ENCODE data around the gene TANGO2. TPM values are rescaled to one million over a fixed set of nuclear protein-coding genes. Genes with fewer than 3 reads are reported as not detected.

TANGO2 gene
- total and polyA plus RNA-seq, 4 donors: 24.8 to 45.3 (median 36.6) TPM

DNA sequence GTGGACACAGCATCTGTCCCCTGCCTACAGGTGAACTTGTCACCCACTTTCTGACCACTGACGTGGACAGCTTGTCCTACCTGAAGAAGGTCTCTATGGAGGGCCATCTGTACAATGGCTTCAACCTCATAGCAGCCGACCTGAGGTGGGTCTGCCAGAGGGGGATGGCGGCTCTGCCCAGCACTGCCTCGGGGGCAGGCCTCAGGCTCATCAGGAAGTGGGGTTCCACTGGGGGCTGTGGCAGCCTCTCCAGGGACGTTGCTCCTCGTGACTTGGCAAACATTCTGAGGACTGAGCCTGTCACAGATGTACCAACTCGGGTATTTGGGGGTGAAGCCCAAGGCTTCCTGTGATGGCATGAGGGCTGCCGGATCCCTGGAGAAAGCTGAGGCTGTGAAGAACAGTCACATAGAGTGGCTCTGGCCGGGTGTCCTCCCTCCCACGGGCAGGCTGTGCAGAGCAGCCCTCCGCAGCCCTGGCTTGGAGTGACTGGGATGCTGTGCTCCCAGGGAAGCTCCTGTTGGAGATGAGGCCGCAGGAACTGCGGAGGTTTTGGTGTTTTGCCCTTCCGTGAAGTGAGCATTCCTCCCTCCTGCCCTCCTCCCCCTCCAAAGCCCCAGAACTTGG, 32.6 kb downstream of the TANGO2 start:
- intact Hi-C loops (cut with DNase I): no loop called here
- Histone ChIP-seq H3K4me1 (ENCODE audit: control insufficient read depth in 1 of 2, insufficient read depth in 2 of 2, low read length in 2 of 2) (no peaks in the 10 kb centered on the region), H3K4me3 (ENCODE audit: low read length in 2 of 2) (no peak overlapping the region), H3K9me3 (ENCODE audit: control insufficient read depth, low read length) (no peaks in the 10 kb centered on the region), H3K27ac (ENCODE audit: low read depth in 1 of 2, low read length in 2 of 2) (no peak overlapping the region), H3K36me3 (ENCODE audit: control insufficient read depth in 1 of 2, insufficient read depth in 2 of 2, low read length in 1 of 2) (peaks cover 2% of the 10 kb centered on the region in 2 donors), H3K27me3 (ENCODE audit: control insufficient read depth in 1 of 2, insufficient read depth in 2 of 2, low read length in 1 of 2) (no peaks in the 10 kb centered on the region)
- WGBS, 2 donors: 51 to 85% methylated on average over 14 of the region's 14 CpGs
- ATAC-seq (ENCODE audit: low FRiP score) (no peak), DNase-seq (no peak)

DNA sequence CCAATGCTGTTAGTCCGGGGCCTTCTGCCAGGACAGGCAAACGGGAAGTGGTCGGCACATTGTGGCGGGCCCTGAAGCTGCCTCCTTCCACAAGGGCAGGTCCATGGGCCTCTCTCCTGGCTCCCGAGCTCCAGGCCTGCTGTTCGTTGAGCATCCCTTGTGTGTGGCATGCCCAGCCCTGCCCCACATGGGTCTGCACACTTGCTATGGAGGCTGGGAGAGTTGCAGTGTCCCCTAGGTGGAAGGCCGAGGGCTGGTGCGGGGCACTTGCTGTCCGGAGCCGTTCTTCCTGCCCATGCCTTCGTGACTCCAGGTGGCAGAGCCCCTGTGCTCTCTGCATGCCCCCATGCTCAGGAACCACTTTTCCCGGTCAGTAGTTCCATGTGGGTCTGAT, 33.1 kb downstream of the TANGO2 start:
- Histone ChIP-seq H3K4me1 (ENCODE audit: control insufficient read depth in 1 of 2, insufficient read depth in 2 of 2, low read length in 2 of 2) (no peaks in the 10 kb centered on the region), H3K4me3 (ENCODE audit: low read length in 2 of 2) (no peak overlapping the region), H3K27me3 (ENCODE audit: control insufficient read depth in 1 of 2, insufficient read depth in 2 of 2, low read length in 1 of 2) (no peaks in the 10 kb centered on the region), H3K9me3 (ENCODE audit: control insufficient read depth, low read length) (no peaks in the 10 kb centered on the region), H3K27ac (ENCODE audit: low read depth in 1 of 2, low read length in 2 of 2) (no peak overlapping the region), H3K36me3 (ENCODE audit: control insufficient read depth in 1 of 2, insufficient read depth in 2 of 2, low read length in 1 of 2) (peaks cover 2% of the 10 kb centered on the region in 2 donors)
- intact Hi-C loops (cut with DNase I): no loop called here
- WGBS, 2 donors: 54 to 77% methylated on average over 12 of the region's 12 CpGs
- DNase-seq (no peak), ATAC-seq (ENCODE audit: low FRiP score) (no peak)

DNA sequence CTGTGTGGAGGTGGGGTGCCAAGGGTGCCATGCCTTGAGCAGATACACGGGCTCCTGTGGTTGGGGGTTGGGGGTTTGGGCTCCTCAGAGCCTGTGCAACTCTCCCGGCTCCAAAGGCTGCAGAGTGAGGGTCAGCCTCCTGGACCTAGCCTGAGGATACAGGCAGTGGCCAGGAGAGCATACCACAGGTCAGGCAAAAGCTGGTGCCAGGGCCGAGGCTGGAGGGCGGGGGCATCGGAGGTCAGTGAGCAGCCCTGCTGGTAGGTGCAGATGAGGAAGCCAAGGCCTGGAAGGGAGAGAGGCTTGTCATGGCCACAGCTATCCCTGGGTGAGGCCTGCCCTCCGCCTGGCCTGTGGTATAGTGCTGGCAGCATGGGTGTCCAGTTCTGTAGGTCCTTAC, 33.6 kb downstream of the TANGO2 start:
- Histone ChIP-seq H3K36me3 (ENCODE audit: control insufficient read depth in 1 of 2, insufficient read depth in 2 of 2, low read length in 1 of 2) (peaks cover 2% of the 10 kb centered on the region in 2 donors), H3K4me3 (ENCODE audit: low read length in 2 of 2) (no peak overlapping the region), H3K9me3 (ENCODE audit: control insufficient read depth, low read length) (no peaks in the 10 kb centered on the region), H3K4me1 (ENCODE audit: control insufficient read depth in 1 of 2, insufficient read depth in 2 of 2, low read length in 2 of 2) (no peaks in the 10 kb centered on the region), H3K27ac (ENCODE audit: low read depth in 1 of 2, low read length in 2 of 2) (no peak overlapping the region), H3K27me3 (ENCODE audit: control insufficient read depth in 1 of 2, insufficient read depth in 2 of 2, low read length in 1 of 2) (no peaks in the 10 kb centered on the region)
- intact Hi-C loops (cut with DNase I): no loop called here
- 71 to 81% methylated on average over 6 of the region's 6 CpGs for WGBS, 2 donors
- ATAC-seq (ENCODE audit: low FRiP score) (no peak), DNase-seq (no peak)

DNA sequence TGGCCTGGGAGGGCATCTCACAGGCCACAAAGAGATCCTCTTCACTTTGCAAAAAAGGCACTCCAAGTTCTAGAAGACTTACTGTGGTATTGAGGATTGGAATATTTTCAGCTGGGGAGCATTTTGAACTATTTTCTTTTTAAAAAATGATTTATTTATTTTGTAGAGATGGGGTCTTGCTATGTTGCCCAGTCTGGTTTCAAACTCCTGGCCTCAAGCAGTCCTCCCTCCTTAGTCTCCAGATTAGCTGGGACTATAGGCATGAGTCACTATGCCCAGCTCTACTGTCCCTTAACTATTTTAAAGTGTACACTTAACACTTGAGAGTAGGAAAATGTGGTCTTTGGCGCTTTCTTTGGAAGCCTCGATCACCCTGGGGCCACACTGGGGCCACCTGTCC, 34.2 kb downstream of the TANGO2 start:
- ATAC-seq (ENCODE audit: low FRiP score) (no peak), DNase-seq (no peak)
- Histone ChIP-seq H3K27me3 (ENCODE audit: control insufficient read depth in 1 of 2, insufficient read depth in 2 of 2, low read length in 1 of 2) (no peaks in the 10 kb centered on the region), H3K36me3 (ENCODE audit: control insufficient read depth in 1 of 2, insufficient read depth in 2 of 2, low read length in 1 of 2) (peaks cover 2% of the 10 kb centered on the region in 2 donors), H3K9me3 (ENCODE audit: control insufficient read depth, low read length) (no peaks in the 10 kb centered on the region), H3K27ac (ENCODE audit: low read depth in 1 of 2, low read length in 2 of 2) (no peak overlapping the region), H3K4me1 (ENCODE audit: control insufficient read depth in 1 of 2, insufficient read depth in 2 of 2, low read length in 2 of 2) (no peaks in the 10 kb centered on the region), H3K4me3 (ENCODE audit: low read length in 2 of 2) (no peak overlapping the region)
- WGBS, 2 donors: 86 to 96% methylated on average over 2 of the region's 2 CpGs
- intact Hi-C loops (cut with DNase I): no loop called here

DNA sequence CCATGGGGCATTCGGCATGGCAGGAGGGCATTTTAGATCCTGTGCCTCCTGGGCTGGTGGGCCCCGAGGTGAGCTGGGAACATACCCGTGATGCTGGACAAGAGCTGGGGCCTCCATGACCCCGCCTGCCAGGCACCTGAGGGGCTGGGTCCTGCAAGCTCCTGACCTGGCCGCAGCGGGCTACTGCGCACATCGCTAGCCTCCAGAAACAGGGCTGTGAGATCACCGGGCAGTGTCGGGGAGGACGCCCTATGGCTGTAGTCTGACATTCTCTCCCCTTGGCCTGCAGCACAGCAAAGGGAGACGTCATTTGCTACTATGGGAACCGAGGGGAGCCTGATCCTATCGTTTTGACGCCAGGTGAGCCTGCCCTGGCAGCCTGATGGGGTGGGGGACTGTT, 34.7 kb downstream of the TANGO2 start:
- DNase-seq (no peak), ATAC-seq (ENCODE audit: low FRiP score) (no peak)
- no peaks in the 10 kb centered on the region for H3K9me3 ChIP-seq (ENCODE audit: control insufficient read depth, low read length)
- intact Hi-C loops (cut with DNase I): no loop called here
- H3K4me3 ChIP-seq (ENCODE audit: low read length in 2 of 2): no peak overlapping the region
- no peaks in the 10 kb centered on the region for H3K4me1 ChIP-seq (ENCODE audit: control insufficient read depth in 1 of 2, insufficient read depth in 2 of 2, low read length in 2 of 2)
- no peak overlapping the region for H3K27ac ChIP-seq (ENCODE audit: low read depth in 1 of 2, low read length in 2 of 2)
- whole genome bisulfite sequencing, 2 donors: 89 to 92% methylated on average over 15 of the region's 15 CpGs
- H3K27me3 ChIP-seq (ENCODE audit: control insufficient read depth in 1 of 2, insufficient read depth in 2 of 2, low read length in 1 of 2): no peaks in the 10 kb centered on the region
- H3K36me3 ChIP-seq (ENCODE audit: control insufficient read depth in 1 of 2, insufficient read depth in 2 of 2, low read length in 1 of 2): peaks cover 2% of the 10 kb centered on the region in 2 donors

DNA sequence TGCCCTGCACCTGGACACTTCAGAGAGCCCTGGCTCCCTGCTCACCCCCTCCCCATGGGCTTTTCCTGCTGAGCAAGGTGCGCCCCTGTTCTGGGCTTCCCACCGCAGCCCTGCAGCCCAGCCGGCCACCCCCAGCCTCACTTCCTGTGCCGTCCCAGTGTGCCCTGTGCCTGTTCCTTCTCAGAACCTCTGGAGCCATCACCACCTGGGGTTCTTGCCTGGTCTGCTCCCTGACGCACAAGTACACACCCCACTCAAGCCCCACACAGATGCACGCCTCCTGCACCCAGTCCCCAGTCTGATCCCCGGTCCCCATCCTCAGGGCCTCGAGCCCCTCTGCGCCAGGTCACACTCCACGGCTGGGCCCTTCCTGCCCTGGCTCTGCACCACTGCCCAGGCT, 35.3 kb downstream of the TANGO2 start:
- WGBS, 2 donors: 83 to 88% methylated on average over 10 of the region's 10 CpGs
- ATAC-seq (ENCODE audit: low FRiP score): no peak

DNA sequence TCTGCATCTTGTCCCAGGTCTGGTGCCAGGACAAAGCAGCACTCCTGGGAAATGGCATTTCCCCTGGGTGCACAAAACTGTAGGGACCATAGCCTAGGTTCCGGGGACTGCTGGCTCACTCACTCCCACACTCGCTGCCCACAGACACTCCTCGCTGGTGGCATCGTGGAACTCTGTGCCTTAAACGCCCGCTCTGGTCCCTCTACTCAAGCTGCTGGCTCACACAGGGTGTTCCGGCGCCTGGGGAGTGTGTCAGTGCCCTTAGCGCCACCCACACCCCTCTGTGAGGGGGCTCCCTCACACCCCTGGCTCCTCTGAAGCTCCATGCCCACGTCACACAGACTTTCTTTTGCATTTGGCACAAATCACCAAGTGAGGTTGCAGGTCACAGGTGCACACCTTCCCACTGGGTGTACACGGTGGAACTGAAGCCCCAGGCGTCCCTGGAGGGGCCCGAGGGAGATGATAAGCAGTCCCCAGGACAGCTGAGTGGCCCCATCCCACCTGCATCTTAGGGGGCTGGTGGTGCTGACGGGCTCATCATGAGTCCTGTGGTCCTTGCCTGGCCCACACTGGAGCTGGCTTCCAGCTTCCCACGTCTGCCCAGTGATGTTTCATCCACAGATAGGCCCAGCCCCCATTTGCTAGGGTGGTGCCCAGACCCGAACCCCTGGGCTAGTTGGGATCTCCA, 35.9 kb downstream of the TANGO2 start:
- H3K27ac ChIP-seq (ENCODE audit: low read depth in 1 of 2, low read length in 2 of 2): no peak overlapping the region
- no peak for DNase-seq
- ATAC-seq (ENCODE audit: low FRiP score): no peak
- H3K27me3 ChIP-seq (ENCODE audit: control insufficient read depth in 1 of 2, insufficient read depth in 2 of 2, low read length in 1 of 2): no peaks in the 10 kb centered on the region
- peaks cover 2% of the 10 kb centered on the region in 2 donors for H3K36me3 ChIP-seq (ENCODE audit: control insufficient read depth in 1 of 2, insufficient read depth in 2 of 2, low read length in 1 of 2)
- no peaks in the 10 kb centered on the region for H3K4me1 ChIP-seq (ENCODE audit: control insufficient read depth in 1 of 2, insufficient read depth in 2 of 2, low read length in 2 of 2)
- intact Hi-C loops (cut with DNase I): no loop called here
- WGBS, 2 donors: 90 to 93% methylated on average over 16 of the region's 16 CpGs
- H3K9me3 ChIP-seq (ENCODE audit: control insufficient read depth, low read length): no peaks in the 10 kb centered on the region
- H3K4me3 ChIP-seq (ENCODE audit: low read length in 2 of 2): no peak overlapping the region

More for the DNA sequence above, 35.3 kb downstream of the TANGO2 start:
- Histone ChIP-seq H3K9me3 (ENCODE audit: control insufficient read depth, low read length) (no peaks in the 10 kb centered on the region), H3K27me3 (ENCODE audit: control insufficient read depth in 1 of 2, insufficient read depth in 2 of 2, low read length in 1 of 2) (no peaks in the 10 kb centered on the region), H3K27ac (ENCODE audit: low read depth in 1 of 2, low read length in 2 of 2) (no peak overlapping the region), H3K36me3 (ENCODE audit: control insufficient read depth in 1 of 2, insufficient read depth in 2 of 2, low read length in 1 of 2) (peaks cover 2% of the 10 kb centered on the region in 2 donors), H3K4me3 (ENCODE audit: low read length in 2 of 2) (no peak overlapping the region), H3K4me1 (ENCODE audit: control insufficient read depth in 1 of 2, insufficient read depth in 2 of 2, low read length in 2 of 2) (no peaks in the 10 kb centered on the region)
- intact Hi-C loops (cut with DNase I): no loop called here
- DNase-seq: no peak

DNA sequence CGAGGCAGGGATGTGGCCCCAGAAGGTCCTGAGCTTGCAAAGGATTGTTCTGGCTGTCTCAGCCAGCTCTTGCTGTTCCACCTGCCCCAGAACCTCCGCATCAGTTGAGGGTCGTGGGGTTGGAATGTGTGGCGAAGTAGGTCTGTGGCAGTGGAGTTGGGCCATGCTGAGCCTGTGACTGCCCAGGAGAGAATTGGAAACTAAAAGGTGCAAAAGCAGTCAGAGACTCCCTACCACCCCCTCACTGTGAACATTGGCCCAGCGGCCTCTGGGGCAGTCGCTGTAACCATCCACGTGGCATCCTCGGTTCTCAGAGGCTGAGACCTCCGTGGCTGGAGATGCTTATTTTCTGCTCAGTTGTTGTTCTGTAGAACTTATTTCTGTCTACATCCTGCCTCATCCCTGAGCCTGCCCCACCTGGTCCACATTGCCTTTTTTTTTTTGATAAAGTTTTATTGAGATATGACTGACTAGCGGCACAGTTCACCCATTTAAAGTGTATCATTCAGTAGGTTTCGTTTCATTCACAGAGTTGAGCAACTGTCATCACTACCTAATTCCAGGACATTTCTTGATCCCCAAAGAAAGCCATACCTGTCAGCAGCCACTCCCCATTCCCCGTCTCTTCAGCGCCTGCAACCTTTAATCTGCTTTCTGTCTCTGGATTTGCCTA, 36.8 kb downstream of the TANGO2 start:
- intact Hi-C loops (cut with DNase I): no loop called here
- no peaks in the 10 kb centered on the region for H3K9me3 ChIP-seq (ENCODE audit: control insufficient read depth, low read length)
- no peaks in the 10 kb centered on the region for H3K4me1 ChIP-seq (ENCODE audit: control insufficient read depth in 1 of 2, insufficient read depth in 2 of 2, low read length in 2 of 2)
- H3K4me3 ChIP-seq (ENCODE audit: low read length in 2 of 2): no peak overlapping the region
- WGBS, 2 donors: 94 to 96% methylated on average over 13 of the region's 13 CpGs
- no peaks in the 10 kb centered on the region for H3K27me3 ChIP-seq (ENCODE audit: control insufficient read depth in 1 of 2, insufficient read depth in 2 of 2, low read length in 1 of 2)
- DNase-seq (no peak), ATAC-seq (ENCODE audit: low FRiP score) (no peak)
- H3K36me3 ChIP-seq (ENCODE audit: control insufficient read depth in 1 of 2, insufficient read depth in 2 of 2, low read length in 1 of 2): peaks cover 2% of the 10 kb centered on the region in 2 donors
- H3K27ac ChIP-seq (ENCODE audit: low read depth in 1 of 2, low read length in 2 of 2): no peak overlapping the region
